Suppressor macrophage (primary cell): Measurements from ENCODE around the gene RIPK4.

ENCODE experiments used
- DNase-seq, 4 experiments: peaks; one replicate each; pipeline ENCODE4 v3.0.0-alpha.2; 2020 to 2022

RIPK4 gene

DNA sequence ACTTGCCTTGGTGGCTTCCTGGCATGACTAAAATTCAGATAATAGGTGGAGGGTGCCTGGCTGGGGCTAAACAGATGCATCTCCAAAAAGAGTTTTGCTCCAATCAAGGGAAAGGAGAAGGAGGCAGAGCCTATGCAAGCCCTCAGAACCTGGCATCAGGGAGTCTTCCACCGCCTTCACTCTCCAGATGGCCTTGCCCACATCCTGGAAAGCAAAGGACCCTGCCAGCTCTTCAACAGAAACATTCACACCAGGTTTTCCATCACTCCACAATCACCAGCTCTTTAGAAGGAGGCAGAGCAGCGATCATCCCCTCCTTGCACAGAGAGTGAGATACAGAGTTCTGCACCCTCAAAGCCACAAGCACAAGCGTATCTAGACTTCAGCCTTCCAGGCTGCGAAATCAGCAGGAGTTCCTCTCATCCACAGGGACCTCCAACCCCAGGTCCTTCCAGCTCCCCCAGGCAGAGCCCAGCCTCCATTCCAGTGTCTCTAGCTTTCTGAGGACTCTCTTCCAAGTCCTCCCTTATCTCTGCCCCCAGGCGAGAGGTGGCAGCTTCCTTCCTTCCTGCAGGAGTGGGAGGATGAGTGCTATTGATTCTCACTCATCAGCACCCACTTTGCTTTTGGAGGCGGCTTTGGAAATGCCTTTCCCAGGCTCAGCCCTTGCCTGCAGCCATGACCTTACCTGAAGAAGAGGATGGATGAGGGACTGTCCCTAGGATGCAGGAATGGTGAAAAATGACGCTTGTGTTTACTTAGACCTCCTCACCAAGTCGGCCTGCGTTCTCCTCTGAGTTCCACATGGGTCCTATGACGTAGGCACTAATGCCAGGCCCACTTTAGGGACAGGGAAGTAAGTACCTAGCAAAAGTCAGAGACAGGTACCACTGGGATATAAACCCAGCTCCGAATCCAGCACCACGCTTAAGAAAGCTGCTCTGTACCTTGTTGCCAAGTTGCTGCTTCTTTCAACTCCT lies 75.4 kb downstream of the RIPK4 start:
- no peak for DNase-seq
